ENCODE measurements around the gene TUBA4A.

Gene TUBA4A

GRCh38 chr2:219229305-219230058 is 24.2 kb downstream of the TUBA4A start, which contains the start of the genes ANKZF1 and ATG9A:
TSS of gene ANKZF1 (plus strand) at chr2:219229806. CDS start at chr2:219230258, 452 bp downstream.
TSS of gene ATG9A (minus strand) at chr2:219229636. CDS start at chr2:219228024, 1,612 bp downstream.
- DNase-seq = peak; percentile 99

DNA sequence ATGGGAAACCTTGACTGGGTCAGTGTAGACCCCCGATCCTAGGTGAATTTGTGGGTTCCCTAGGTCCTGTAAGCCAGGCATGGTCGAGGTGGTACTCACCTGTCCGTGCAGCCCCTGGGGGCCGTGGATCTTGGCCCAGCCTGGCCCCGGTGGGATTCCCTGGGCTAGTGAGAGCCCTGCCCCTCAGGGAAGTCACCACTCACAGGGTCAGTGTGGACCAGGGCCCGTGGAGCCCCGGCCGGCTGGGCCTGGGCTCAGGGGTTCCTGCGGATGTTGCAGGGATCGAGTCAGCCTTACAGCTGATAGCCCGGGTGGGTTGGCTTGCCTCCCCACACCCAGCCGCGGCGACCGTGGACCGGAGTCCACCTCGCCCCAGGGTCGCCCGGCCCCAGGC is 24.8 kb downstream of the TUBA4A start:
- no peak for DNase-seq

DNA sequence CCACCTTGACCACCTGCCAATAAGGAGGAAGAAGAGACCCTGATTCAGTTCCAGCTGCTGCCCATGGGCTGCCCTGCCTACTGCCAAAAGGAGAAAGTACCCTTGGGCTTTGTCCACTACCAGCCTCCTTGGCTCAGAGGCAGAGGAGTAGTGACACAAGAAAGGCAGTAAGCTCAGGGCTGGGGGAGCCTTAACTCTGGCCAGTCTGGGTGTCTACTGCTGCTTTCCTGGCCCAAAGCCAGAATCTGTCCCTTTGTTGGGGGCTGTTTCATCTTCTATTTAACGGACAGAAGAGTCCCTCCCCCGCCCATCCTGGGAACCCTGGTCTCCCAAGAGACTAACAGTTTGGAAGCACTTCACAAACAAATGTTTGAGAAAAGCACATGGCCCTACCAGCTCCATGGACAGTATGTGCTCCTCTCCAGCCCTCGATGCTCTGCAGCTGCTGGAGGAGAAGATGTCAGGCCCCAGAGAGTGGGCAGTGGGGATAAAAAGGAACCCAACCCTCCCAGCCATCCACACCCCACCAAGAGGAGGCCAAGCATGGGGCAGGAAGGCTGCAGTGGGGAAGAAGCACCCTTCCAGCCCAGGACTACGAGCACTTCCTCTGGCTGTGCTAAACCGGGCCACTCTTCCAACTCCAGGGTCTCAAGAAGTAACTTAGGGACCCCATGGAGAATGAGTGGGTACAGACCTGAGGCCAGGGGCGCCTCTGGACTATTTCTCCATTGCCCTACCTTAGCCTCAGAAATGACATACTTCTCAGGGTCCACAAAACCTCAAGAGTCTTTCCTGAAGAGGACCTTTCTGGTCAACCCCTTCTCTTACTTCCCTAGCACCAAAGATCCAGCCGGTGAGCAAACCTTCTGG is 25.4 kb downstream of the TUBA4A start:
- DNase-seq = no peak

DNA sequence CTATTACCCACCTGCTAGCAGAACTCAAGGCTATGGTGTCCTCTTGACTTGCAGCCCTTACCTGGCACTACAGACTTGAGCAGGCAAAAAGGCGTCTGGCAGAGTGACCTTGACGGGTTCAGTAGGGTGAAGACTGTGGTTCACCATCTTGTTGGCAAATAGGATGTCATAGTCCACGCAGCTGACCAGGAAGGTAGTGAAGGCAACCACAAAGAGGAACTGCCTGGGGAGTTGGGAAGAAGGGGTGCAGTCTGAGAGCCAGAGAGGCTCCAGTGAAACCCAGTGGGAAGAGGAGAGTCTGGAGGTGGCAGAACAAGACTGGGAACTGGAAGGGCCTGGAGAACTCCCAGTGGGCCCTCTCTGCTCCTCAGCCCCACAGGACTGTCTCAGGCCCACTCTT is 28.4 kb downstream of the TUBA4A start:
- DNase-seq = no peak

GRCh38 chr2:219223831-219224610 is 29.7 kb downstream of the TUBA4A start:
- no peak for DNase-seq

DNA sequence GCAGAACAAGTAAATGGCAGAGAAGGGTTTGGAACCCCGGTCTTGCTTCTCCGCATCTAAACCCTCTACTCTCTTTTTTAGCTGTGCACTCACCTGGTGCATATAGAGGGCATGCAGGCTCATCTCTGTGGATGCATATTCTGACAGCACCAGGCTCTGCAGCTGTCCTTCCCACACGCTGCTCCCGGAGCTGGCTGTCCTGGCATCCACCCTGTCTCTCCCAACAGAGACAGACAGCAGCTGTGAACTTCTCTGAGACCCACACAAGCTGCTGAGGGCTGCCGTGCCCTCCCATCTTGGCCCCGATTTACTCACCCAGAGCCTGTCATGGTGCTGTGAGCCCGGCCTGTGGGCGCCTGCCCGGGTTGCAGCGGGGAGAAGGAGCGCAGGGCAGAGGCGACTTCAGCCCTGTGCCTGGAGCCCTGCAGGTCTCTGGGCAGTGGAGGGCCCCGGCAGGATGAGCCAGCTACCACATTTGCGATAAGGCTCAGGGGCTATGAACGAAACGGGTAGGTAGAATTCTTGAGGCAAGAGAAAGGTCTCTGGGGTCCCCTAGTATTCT is 31.7 kb downstream of the TUBA4A start:
- no peak for DNase-seq

DNA sequence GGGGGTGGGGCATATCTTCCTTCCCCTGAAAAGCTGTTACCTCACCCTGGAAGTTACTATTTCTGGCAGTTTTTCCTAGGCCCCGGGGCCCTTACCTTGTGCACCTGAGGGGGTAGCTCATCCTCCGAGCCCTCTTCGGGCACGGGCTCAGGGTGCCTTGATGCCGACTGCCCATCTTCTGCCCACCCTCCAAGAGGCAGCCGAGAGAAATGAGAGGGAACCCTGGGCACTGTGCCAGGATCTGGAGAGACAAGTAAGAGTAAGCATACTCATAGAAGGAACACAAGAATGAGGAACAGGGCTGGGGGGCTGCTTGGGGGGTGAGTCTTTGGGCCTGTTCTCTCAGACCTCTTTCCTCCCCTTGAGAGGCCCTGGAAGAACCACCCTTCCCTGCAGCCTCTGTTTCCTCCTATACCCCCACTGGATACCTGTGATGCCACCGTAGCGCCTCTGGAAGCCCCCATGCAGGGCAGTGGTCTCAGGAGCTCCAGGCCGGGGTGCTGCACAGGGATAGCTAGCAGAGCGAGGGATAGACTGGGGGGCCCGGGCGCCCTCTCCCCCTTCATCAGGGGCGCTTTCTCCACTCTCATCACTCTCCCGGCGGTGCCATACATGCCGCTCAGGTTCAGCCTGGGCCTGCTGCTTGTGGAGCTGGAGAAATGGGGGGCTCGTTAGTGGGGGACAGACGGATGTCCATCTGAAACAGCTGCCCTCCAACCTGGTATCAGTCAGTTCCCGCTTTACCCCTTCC is 32.9 kb downstream of the TUBA4A start:
- no peak for DNase-seq

- DNase-seq = no peak
Measured at GRCh38 chr2:219219784-219220532, 33.8 kb downstream of the TUBA4A start.

DNA sequence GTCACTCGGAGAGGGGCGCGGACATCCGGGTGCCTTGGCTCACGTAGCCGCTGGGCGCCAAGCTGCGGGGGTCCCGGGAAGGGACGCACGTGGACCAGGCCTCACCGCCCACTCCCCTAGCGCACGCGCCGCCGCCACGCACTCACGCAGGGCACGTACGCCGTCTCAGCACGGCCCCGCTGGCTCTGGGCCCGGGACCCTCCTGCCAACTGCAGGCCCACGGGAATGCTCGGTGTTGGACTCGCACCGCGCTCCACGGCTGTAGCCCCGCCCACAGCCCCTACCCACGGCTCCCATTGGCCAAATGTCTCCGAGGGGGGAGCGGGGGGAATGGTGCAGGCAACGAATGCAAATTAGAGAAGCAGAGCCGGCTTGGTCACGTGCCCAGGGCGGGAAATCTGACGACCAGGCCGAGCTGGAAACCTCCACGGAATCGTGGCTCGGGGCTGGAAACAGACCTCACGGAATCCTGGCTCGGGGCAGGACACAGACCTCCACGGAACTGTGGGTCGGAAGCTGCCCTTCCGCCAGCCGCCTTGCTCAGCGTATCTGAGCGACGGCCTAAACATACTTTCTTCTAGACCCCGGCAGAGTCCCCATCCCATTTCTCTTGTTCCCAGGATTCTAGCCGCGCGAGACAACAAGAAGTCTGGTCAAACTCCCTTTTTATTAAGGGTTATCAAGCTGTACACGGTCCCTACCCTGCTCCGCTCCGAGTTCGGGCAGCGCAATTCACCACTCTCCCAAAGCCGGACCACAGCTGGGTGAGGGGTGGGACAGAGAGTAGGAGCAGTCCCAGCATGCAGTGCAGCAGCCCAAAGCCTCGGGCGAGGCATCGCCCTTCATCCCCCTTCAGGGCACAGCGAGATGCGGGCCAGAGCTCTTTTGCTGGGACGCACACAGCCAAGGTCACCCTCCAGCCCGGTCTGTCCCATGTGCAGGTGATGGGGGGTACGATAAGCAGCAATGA is 34.7 kb downstream of the TUBA4A start, which contains the start of gene ABCB6:
ABCB6 (minus strand) TSS at position 227 of the 970 bp plus-strand sequence. CDS start 285 bp downstream, outside the sequence.
- peak; percentile 91 for DNase-seq

GRCh38 chr2:219218217-219218731 is 35.4 kb downstream of the TUBA4A start:
- peak; percentile 41 for DNase-seq

DNA sequence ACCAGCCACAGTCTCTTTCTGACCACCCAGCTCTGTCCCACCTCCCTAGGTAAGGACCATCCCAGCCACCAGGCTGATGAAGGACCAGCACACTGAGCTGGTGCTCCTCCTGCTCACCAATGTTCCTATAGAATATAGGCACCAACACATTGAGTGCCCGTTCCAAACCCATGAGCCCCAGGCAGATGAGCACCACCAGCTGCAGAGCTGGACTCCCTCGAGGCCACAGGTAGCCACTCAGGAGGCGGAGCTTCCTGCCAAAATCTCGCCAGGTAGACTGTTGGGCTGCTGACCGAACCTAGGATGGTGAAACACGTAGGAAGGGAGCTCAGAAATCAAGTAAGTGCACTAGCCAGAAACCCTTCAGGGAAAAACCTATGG is 37.2 kb downstream of the TUBA4A start:
- DNase-seq = no peak

DNA sequence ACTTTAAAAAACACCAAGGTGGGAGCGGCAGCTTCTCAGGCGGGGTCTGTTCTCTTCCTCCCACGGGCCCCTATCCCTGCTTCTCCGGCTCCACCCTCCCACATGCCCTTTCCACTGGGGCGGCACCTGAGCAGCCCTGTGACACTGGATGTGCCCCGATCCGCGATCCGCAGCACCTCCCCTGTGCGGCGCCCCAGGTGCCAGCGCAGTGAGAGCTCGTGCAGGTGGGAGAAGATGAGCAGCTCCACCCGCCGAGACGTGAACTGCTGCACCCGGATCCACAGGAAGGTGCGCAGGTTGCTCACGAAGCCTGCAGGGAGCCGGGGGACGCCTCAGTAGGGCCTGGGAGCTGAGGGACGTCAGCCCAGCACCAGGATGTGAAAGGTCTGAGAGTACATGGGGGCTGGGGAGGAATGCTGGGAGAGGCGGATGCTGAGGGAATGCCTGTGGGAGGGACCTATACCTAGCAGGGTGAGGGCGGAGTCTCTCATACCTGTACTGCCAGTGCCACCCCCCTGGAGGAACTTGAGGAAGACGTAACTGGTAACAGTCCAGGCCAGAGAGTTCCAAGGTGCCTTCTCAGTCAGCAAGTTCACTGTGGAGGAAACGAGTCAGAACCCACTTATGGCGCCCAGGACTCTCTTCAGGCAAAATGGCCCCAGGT is 37.7 kb downstream of the TUBA4A start:
- DNase-seq = no peak

DNA sequence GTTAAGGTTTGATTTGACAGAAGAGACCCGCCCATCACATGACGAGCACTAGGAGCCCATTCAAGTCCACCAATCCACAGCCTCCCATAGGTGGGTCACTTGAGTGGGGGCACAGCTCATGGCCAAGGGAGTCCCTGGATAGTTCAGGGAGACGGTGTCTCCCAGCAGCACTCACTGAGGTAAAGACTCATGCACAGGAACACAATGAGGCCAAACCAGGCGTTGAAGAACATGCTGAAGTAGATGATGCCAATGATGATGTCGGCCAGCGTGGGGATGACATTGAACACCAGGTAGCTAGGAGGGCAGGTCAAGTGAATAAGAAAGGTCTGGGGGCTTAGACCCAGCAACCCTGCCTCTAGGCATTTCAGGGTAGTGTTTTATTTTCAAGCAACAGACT is 38.9 kb downstream of the TUBA4A start:
- no peak for DNase-seq

DNA sequence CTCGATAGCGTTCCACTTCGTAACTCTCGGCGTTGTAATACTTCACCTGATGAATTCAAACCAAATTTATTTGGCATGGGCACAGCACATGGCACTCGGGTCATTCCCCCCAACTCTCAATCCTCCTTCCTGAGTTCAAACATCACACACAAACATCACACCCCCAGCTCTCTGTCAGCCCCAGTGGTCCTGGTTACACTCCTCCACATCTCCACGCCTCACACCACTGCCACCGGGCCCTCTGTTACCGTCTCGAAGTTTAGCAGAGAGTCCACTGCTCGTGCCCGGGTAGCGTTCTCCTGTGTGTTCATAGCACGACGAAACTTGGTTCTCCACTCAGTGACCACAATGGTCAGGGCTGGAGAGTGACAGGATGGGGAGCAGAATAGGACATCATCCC is 39.6 kb downstream of the TUBA4A start:
- no peak for DNase-seq

- no peak for DNase-seq
Measured at GRCh38 chr2:219213486-219214071, 40.1 kb downstream of the TUBA4A start.

DNA sequence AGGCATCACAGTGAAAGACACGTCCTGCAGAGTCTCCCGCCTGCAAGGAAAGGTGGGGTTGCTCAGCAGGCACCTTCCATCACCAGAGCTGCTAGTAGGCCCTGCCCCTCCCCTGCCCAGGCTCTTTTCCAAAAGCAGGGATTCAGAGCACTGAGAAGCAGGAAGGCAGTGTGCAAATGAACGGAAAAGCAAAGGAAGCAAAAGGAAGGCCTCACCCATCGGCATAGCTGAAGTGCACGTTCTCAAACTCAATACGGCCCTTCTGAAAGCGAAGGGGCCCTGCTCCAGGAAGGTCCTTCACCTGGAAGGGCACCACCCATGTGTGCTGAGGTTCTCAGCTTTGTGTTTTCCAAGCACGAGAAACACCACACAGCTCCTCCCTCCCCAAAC is 40.7 kb downstream of the TUBA4A start:
- no peak for DNase-seq

GRCh38 chr2:219210886-219211362 is 42.8 kb downstream of the TUBA4A start:
- no peak for DNase-seq

DNA sequence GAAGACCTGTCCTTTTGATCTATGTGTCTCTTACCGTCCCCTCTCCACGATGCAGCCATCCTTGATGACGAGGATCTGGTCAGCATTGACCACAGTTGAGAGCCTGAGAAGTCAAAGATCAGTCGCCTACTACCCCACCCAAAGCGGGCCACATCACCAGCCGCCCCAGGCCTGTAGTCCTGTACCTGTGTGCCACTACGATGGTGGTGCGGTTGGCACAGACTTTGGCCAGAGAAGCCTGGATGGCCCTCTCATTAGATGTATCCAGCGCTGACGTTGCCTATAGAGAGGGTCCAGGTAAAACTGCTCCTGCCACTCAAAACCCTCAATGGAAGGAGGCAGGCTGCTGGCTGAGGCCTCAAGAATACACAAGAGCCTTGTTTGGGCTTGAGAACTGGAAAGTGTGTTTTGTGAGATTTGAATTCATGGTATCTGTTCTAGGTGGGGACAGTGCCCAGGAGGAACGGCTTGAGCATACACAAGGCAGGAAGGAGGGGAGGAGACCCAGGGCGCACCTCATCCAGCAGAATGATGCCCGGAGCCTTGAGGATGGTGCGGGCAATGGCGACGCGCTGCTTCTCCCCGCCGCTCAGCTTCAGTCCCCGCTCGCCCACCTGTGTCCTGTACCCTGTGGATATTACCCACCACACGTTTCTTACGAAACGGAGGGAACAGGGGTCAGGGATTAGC is 43.4 kb downstream of the TUBA4A start:
- DNase-seq = no peak
